HG03135 (cell line): ENCODE measurements around the gene EFNA5.
"Not testable (repeated sequence)": the region's sequence is repeated elsewhere in the genome, so short reads cannot be mapped to it uniquely, and the experiment has no call there.

ENCODE experiments used
- ATAC-seq: cut with Tn5 transposase; IDR thresholded peaks from one replicate; pipeline ENCODE4 v1.9.1; 2021; ENCODE audit warnings: mild to moderate bottlenecking, moderate library complexity; ENCODE audit not compliant: unreplicated experiment

EFNA5 gene

GRCh38 chr5:107499776-107500175, 171.0 kb downstream of the EFNA5 start:
- ATAC-seq, result no peak

- ATAC-seq, result no peak
Observed at GRCh38 chr5:107499237-107499636, 171.5 kb downstream of the EFNA5 start.

- no peak for ATAC-seq
Observed at GRCh38 chr5:107496466-107496865, 174.3 kb downstream of the EFNA5 start.

- not testable (repeated sequence) for ATAC-seq
Observed at GRCh38 chr5:107494129-107494528, 176.6 kb downstream of the EFNA5 start.

GRCh38 chr5:107487056-107487542, 183.6 kb downstream of the EFNA5 start:
- ATAC-seq, result no peak

GRCh38 chr5:107486489-107486888, 184.2 kb downstream of the EFNA5 start:
- ATAC-seq, result no peak

- ATAC-seq, result peak; percentile 69
Observed at GRCh38 chr5:107485184-107485583, 185.6 kb downstream of the EFNA5 start.

- no peak for ATAC-seq
Observed at GRCh38 chr5:107484281-107484680, 186.5 kb downstream of the EFNA5 start.

- ATAC-seq, result no peak
Observed at GRCh38 chr5:107483231-107484024, 187.3 kb downstream of the EFNA5 start.

GRCh38 chr5:107478068-107478641, 192.6 kb downstream of the EFNA5 start:
- ATAC-seq, result no peak

GRCh38 chr5:107477492-107477891, 193.2 kb downstream of the EFNA5 start:
- ATAC-seq, result no peak

GRCh38 chr5:107476783-107477182, 194.0 kb downstream of the EFNA5 start:
- ATAC-seq, result peak; percentile 86

GRCh38 chr5:107474716-107475489, 195.8 kb downstream of the EFNA5 start:
- ATAC-seq, result peak; percentile 62

- no peak for ATAC-seq
Observed at GRCh38 chr5:107474361-107474715, 196.4 kb downstream of the EFNA5 start.

- no peak for ATAC-seq
Observed at GRCh38 chr5:107472620-107473064, 198.1 kb downstream of the EFNA5 start.

GRCh38 chr5:107470295-107470582, 200.5 kb downstream of the EFNA5 start:
- no peak for ATAC-seq

GRCh38 chr5:107469485-107470294, 201.0 kb downstream of the EFNA5 start:
- no peak for ATAC-seq

- ATAC-seq, result no peak
Observed at GRCh38 chr5:107469064-107469463, 201.7 kb downstream of the EFNA5 start.

- no peak for ATAC-seq
Observed at GRCh38 chr5:107468276-107468675, 202.5 kb downstream of the EFNA5 start.

GRCh38 chr5:107467137-107467932, 203.4 kb downstream of the EFNA5 start:
- ATAC-seq, result no peak
